SK-N-MC (cell line): ENCODE measurements around the gene KIDINS220.

Experiments
- EZH2 ChIP-seq: fragments of 200-600 bp; sonication (generic); IDR thresholded peaks from one replicate; pipeline ENCODE4 v1.6.1; 2017; ENCODE audit warnings: antibody characterized with exemption
- POLR2AphosphoS5 ChIP-seq: IDR thresholded peaks from 2 replicates; pipeline ENCODE4 v1.6.1; 2012; ENCODE audit warnings: mild to moderate bottlenecking, low read depth, low read length, borderline replicate concordance

- TF ChIP-seq POLR2AphosphoS5 (no peak), EZH2 (no peak)
Measured at GRCh38 chr2:8856176-8856575, 18.8 kb upstream of the KIDINS220 start.
